Ovary (tissue), 9 donors: ENCODE results near the gene SLCO3A1. TPM values are rescaled to one million over a fixed set of nuclear protein-coding genes. Genes with fewer than 3 reads are reported as not detected.

Experiments
- DNase-seq, 5 donors: peaks; one replicate each; pipeline ENCODE4 v3.0.0-alpha.2; 2019 to 2020
- H3K27ac ChIP-seq, 2 donors: fragments of 200-600 bp; one replicate each; pipeline versions ENCODE4 v1.5.1 to v1.8.0; 2019 to 2022
- H3K27me3 ChIP-seq: fragments of 200-600 bp; one replicate; pipeline ENCODE4 v1.8.0; 2022
- H3K36me3 ChIP-seq: fragments of 200-600 bp; sonication (generic); one replicate; pipeline ENCODE4 v1.5.1; 2019
- H3K4me1 ChIP-seq: one replicate; pipeline ENCODE4 v1.8.1; 2013; ENCODE audit warnings: mild to moderate bottlenecking, moderate library complexity; ENCODE audit not compliant: insufficient read depth
- H3K4me3 ChIP-seq: fragments of 200-600 bp; sonication (generic); one replicate; pipeline ENCODE4 v1.5.1; 2017
- H3K9me3 ChIP-seq, 2 donors: fragments of 200-600 bp in 1 of 2; sonication (generic) in 1 of 2; one replicate each; pipeline versions ENCODE4 v1.5.1 to v1.8.1; 2013 to 2019; ENCODE audit warnings: mild to moderate bottlenecking in 1 of 2, moderate library complexity in 1 of 2
- CTCF ChIP-seq, 3 donors: fragments of 450-650 bp in 2 of 3; fragments of 200-600 bp in 1 of 3; IDR thresholded peaks; one replicate each; pipeline versions ENCODE4 v1.5.1 to v1.8.0; 2016 to 2022; ENCODE audit warnings: antibody characterized with exemption in 3 of 3, mild to moderate bottlenecking in 1 of 3
- EP300 ChIP-seq: sonication (generic); formaldehyde crosslinking; IDR thresholded peaks from one replicate; pipeline ENCODE4 v1.6.1; 2017; ENCODE audit warnings: antibody characterized with exemption
- POLR2A ChIP-seq: fragments of 450-650 bp; IDR thresholded peaks from one replicate; pipeline ENCODE4 v1.6.1; 2017; ENCODE audit warnings: antibody characterized with exemption, mild to moderate bottlenecking, moderate library complexity
- WGBS, 3 donors: extraction: QIAGEN DNeasy Blood & Tissue Kit in 1 of 3; methylation state at CpG; one replicate each; pipeline versions ENCODE4 v1.1.5 to v1.1.7; 2013 to 2017; 5-methylcytosine and 5-hydroxymethylcytosine counted together
- intact Hi-C, 4 donors: fragments of 100-400 bp; cut with DNase I; formaldehyde crosslinking; loops; one replicate each; pipeline versions ENCODE4 v1.11.0 to v1.15.1; 2022 to 2023
- polyA plus RNA-seq, 2 donors: library from polyadenylated mRNA; stranded (reverse); fragments of 200-250 nt in 1 of 2; fragments of 350-450 nt in 1 of 2; fragmentation: Illumina TruSeq in 1 of 2; extraction: RNeasy Lipid Tissue Mini Kit (QIAGEN cat#74804) in 1 of 2; gene quantifications; one replicate each; pipeline ENCODE4 v1.2.3, GENCODE V29; 2013 to 2014
- total RNA-seq, 7 donors: library from RNA; depleted of rRNA in 2 of 7; stranded (reverse); fragments of >200 nt in 2 of 7; fragmentation: NEBNext Ultra II Directional in 3 of 7; extraction: Animal tissue kit (Norgen Biotek cat#: 25700) in 3 of 7; gene quantifications; one replicate each; pipeline versions ENCODE4 v1.1.0 to v1.2.4, GENCODE V29; 2016 to 2023
- donor health status: DM: no; HTN: no; CAD: no; lungs with moderate emphysema.
- donor health status: DM: no; HTN: no; CAD: no.
- donor health status: Bipolar disorder and iron deficiency.
- donor health status: DM: yes; HTN: yes; CAD: no.
- donor health status: DM: no; HTN: no; CAD: no.
- donor health status: DM: yes; HTN: yes; CAD: no.

Gene SLCO3A1
- total and polyA plus RNA-seq, 9 donors, result 5.0 to 20.0 (median 12.5) TPM

- no peak overlapping the region for H3K27ac ChIP-seq
Measured at GRCh38 chr15:91912336-91912735, 58.8 kb downstream of the SLCO3A1 start.

GRCh38 chr15:91913560-91913959 is 60.1 kb downstream of the SLCO3A1 start:
- no peaks in the 10 kb centered on the region for H3K9me3 ChIP-seq
- H3K27me3 ChIP-seq, result no peaks in the 10 kb centered on the region
- no peaks in the 10 kb centered on the region for H3K36me3 ChIP-seq
- DNase-seq, result no peak
- H3K4me1 ChIP-seq, result peaks cover 2% of the 10 kb centered on the region
- H3K4me3 ChIP-seq, result no peak overlapping the region
- 75 to 81% (median 77%) methylated on average over 6 of the region's 6 CpGs for WGBS, 3 donors
- no peak overlapping the region for H3K27ac ChIP-seq
- TF ChIP-seq EP300, result no peak
- TF ChIP-seq POLR2A, result no peak
- no peak for TF ChIP-seq CTCF (IDR thresholded peaks at IDR 0.05)
- intact Hi-C loops, result no loop called here

More at GRCh38 chr15:91912336-91912735, 58.8 kb downstream of the SLCO3A1 start:
- Histone ChIP-seq H3K4me3 (no peak overlapping the region), H3K27me3 (no peaks in the 10 kb centered on the region), H3K4me1 (peaks cover 2% of the 10 kb centered on the region), H3K9me3 (no peaks in the 10 kb centered on the region), H3K36me3 (no peaks in the 10 kb centered on the region)
- 44 to 67% (median 54%) methylated on average over 4 of the region's 4 CpGs for WGBS, 3 donors
- no peak for DNase-seq
- intact Hi-C loops, result no loop called here
- no peak for TF ChIP-seq EP300
- TF ChIP-seq CTCF (IDR thresholded peaks at IDR 0.05), result no peak
- no peak for TF ChIP-seq POLR2A

GRCh38 chr15:91915576-91915975 is 62.1 kb downstream of the SLCO3A1 start:
- intact Hi-C loops, result no loop called here
- DNase-seq, result no peak
- Histone ChIP-seq H3K27ac (no peak overlapping the region), H3K36me3 (no peaks in the 10 kb centered on the region), H3K27me3 (no peaks in the 10 kb centered on the region), H3K4me3 (no peak overlapping the region), H3K9me3 (no peaks in the 10 kb centered on the region), H3K4me1 (peaks cover 2% of the 10 kb centered on the region)
- TF ChIP-seq POLR2A, result no peak
- 71 to 78% (median 72%) methylated on average over 10 of the region's 10 CpGs for WGBS, 3 donors

GRCh38 chr15:91916051-91916450 is 62.5 kb downstream of the SLCO3A1 start:
- Histone ChIP-seq H3K27me3 (no peaks in the 10 kb centered on the region), H3K36me3 (no peaks in the 10 kb centered on the region), H3K4me1 (peaks cover 2% of the 10 kb centered on the region), H3K27ac (no peak overlapping the region), H3K4me3 (no peak overlapping the region), H3K9me3 (no peaks in the 10 kb centered on the region)
- WGBS, 3 donors, result 96 to 98% (median 97%) methylated on average over 48 of the region's 48 CpGs
- DNase-seq, result no peak
- TF ChIP-seq CTCF (IDR thresholded peaks at IDR 0.05), result no peak
- TF ChIP-seq POLR2A, result no peak
- no peak for TF ChIP-seq EP300
- intact Hi-C loops, result no loop called here

- TF ChIP-seq EP300 (no peak), POLR2A (no peak), CTCF (IDR thresholded peaks at IDR 0.05) (no peak)
- WGBS, 3 donors, result 86 to 94% (median 93%) methylated on average over 4 of the region's 4 CpGs
- no peak overlapping the region for H3K4me3 ChIP-seq
- peaks cover 10% of the 10 kb centered on the region for H3K4me1 ChIP-seq
- no peaks in the 10 kb centered on the region for H3K9me3 ChIP-seq
- no peak overlapping the region for H3K27ac ChIP-seq
- intact Hi-C loops, result no loop called here
- no peaks in the 10 kb centered on the region for H3K27me3 ChIP-seq
- H3K36me3 ChIP-seq, result no peaks in the 10 kb centered on the region
- DNase-seq, result no peak
Measured at GRCh38 chr15:91917686-91918360, 64.3 kb downstream of the SLCO3A1 start.
